ENCODE results near the gene SPEF2. TPM values are rescaled to one million over a fixed set of nuclear protein-coding genes. Genes with fewer than 3 reads are reported as not detected.

Gene SPEF2
- total RNA-seq, 2 experiments from 2014 or later, result 3.2 TPM

- intact Hi-C loops (cut with DNase I, micrococcal nuclease), result no loop called here
- peak in 1 of 14 experiments; percentile 8 for DNase-seq
- no peak for TF ChIP-seq CTCF (IDR thresholded peaks at IDR 0.05)
- H3K27me3 Mint-ChIP-seq, result no peaks in the 10 kb centered on the region
- no peak overlapping the region for H3K27ac Mint-ChIP-seq
- Histone ChIP-seq H3K27me3 (ENCODE audit: control insufficient read depth in 1 of 2, insufficient read depth in 2 of 2, low read length in 2 of 2) (no peaks in the 10 kb centered on the region), H3K27ac (ENCODE audit: low read depth in 1 of 2, low read length in 2 of 2) (no peak overlapping the region), H3K4me1 (ENCODE audit: insufficient read depth, low read length) (peaks cover 2% of the 10 kb centered on the region), H3K36me3 (ENCODE audit: insufficient read depth, low read length) (no peaks in the 10 kb centered on the region), H3K9me3 (ENCODE audit: control insufficient read depth in 1 of 2, insufficient read depth in 1 of 2, low read length in 2 of 2) (no peaks in the 10 kb centered on the region), H3K4me3 (ENCODE audit: low read length) (no peak overlapping the region)
- ChIA-PET CTCF (interaction anchor here (2.3 kb wide), 1 partner anchor 32 kb away, joined by 5 read pairs; no protein-coding TSS in a partner anchor), POLR2A (interaction anchor here (1.3 kb wide), 1 partner anchor 77 kb away, joined by 5 read pairs; no protein-coding TSS in a partner anchor)
- H3K36me3 Mint-ChIP-seq (ENCODE audit: low read depth), result peaks cover 11% of the 10 kb centered on the region
- no peak overlapping the region for H3K4me3 Mint-ChIP-seq
- no peak for ATAC-seq (ENCODE audit: poor library complexity)
- H3K9me3 Mint-ChIP-seq, result no peaks in the 10 kb centered on the region
- peaks cover 34% of the 10 kb centered on the region for H3K4me1 Mint-ChIP-seq (ENCODE audit: low read depth)
Observed at GRCh38 chr5:35745660-35746059, 128.0 kb downstream of the SPEF2 start.

GRCh38 chr5:35752012-35752411, 134.3 kb downstream of the SPEF2 start:
- Mint-ChIP-seq H3K27me3 (no peaks in the 10 kb centered on the region), H3K36me3 (ENCODE audit: low read depth) (peaks cover 4% of the 10 kb centered on the region), H3K4me1 (ENCODE audit: low read depth) (peaks cover 19% of the 10 kb centered on the region), H3K4me3 (no peak overlapping the region), H3K27ac (no peak overlapping the region), H3K9me3 (no peaks in the 10 kb centered on the region)
- H3K36me3 ChIP-seq (ENCODE audit: insufficient read depth, low read length), result no peaks in the 10 kb centered on the region
- TF ChIP-seq CTCF (IDR thresholded peaks at IDR 0.05), result no peak
- ChIA-PET POLR2A (no interaction called here), CTCF (no interaction called here)
- H3K9me3 ChIP-seq (ENCODE audit: control insufficient read depth in 1 of 2, insufficient read depth in 1 of 2, low read length in 2 of 2), result no peaks in the 10 kb centered on the region
- H3K4me3 ChIP-seq (ENCODE audit: low read length), result no peak overlapping the region
- DNase-seq (no peak), ATAC-seq (ENCODE audit: poor library complexity) (no peak)
- intact Hi-C loops (cut with DNase I, micrococcal nuclease), result loop anchor here in 1 of 2 experiments (5.0 kb wide), 1 partner anchor 40 kb away; no protein-coding TSS in a partner anchor
- H3K27ac ChIP-seq (ENCODE audit: low read depth in 1 of 2, low read length in 2 of 2), result no peak overlapping the region
- H3K4me1 ChIP-seq (ENCODE audit: insufficient read depth, low read length), result no peaks in the 10 kb centered on the region
- H3K27me3 ChIP-seq (ENCODE audit: control insufficient read depth in 1 of 2, insufficient read depth in 2 of 2, low read length in 2 of 2), result no peaks in the 10 kb centered on the region

- H3K4me3 ChIP-seq (ENCODE audit: low read length), result no peak overlapping the region
- POLR2A ChIA-PET, result interaction anchor here (1.1 to 1.4 kb wide), 2 partner anchors 101 to 132 kb away, joined by 3 to 5 read pairs; no protein-coding TSS in a partner anchor
- CTCF ChIA-PET, result no interaction called here
- no peak for TF ChIP-seq CTCF (IDR thresholded peaks at IDR 0.05)
- Mint-ChIP-seq H3K36me3 (ENCODE audit: low read depth) (no peaks in the 10 kb centered on the region), H3K4me1 (ENCODE audit: low read depth) (peaks cover 20% of the 10 kb centered on the region), H3K27ac (no peak overlapping the region), H3K4me3 (no peak overlapping the region), H3K9me3 (no peaks in the 10 kb centered on the region), H3K27me3 (no peaks in the 10 kb centered on the region)
- no peaks in the 10 kb centered on the region for H3K27me3 ChIP-seq (ENCODE audit: control insufficient read depth in 1 of 2, insufficient read depth in 2 of 2, low read length in 2 of 2)
- intact Hi-C loops (cut with DNase I, micrococcal nuclease), result loop anchor here in 1 of 2 experiments (5.0 kb wide), 1 partner anchor 41 kb away; no protein-coding TSS in a partner anchor
- no peaks in the 10 kb centered on the region for H3K4me1 ChIP-seq (ENCODE audit: insufficient read depth, low read length)
- H3K9me3 ChIP-seq (ENCODE audit: control insufficient read depth in 1 of 2, insufficient read depth in 1 of 2, low read length in 2 of 2), result no peaks in the 10 kb centered on the region
- H3K36me3 ChIP-seq (ENCODE audit: insufficient read depth, low read length), result no peaks in the 10 kb centered on the region
- DNase-seq (no peak), ATAC-seq (ENCODE audit: poor library complexity) (no peak)
- H3K27ac ChIP-seq (ENCODE audit: low read depth in 1 of 2, low read length in 2 of 2), result no peak overlapping the region
Observed at GRCh38 chr5:35753500-35753899, 135.8 kb downstream of the SPEF2 start.
